IMR-90 (cell line): Measurements from ENCODE around the gene ZC3H8. TPM values are rescaled to one million over a fixed set of nuclear protein-coding genes. Genes with fewer than 3 reads are reported as not detected.

Source experiments
- ATAC-seq: fragments of 200-7000 bp; cut with Tn5 transposase; 2 replicates; pipeline ENCODE4 v1.9.1; 2020; ENCODE audit warnings: low read depth, mild to moderate bottlenecking, moderate library complexity
- BruUV-seq: library from RNA; stranded (reverse); fragments of 400-500 nt; replicated peaks from 2 replicates; lab custom pipeline; 2021; lab: Mats Ljungman, UMichigan
- CTCF ChIA-PET: fragments of 300-600 bp; formaldehyde crosslinking; extraction: SDS; loops from one replicate; lab custom pipeline; 2021; ENCODE audit warnings: antibody characterized with exemption; lab: Yijun Ruan, JAX
- POLR2A ChIA-PET: fragments of 300-600 bp; sonication (Branson Sonifier 250); formaldehyde crosslinking; loops from one replicate; lab custom pipeline; 2022; ENCODE audit warnings: antibody characterized with exemption; ENCODE audit not compliant: unreplicated experiment; lab: Charles Lee
- DNase-seq: peaks from one replicate; pipeline ENCODE4 v3.0.0; 2013
- H2AFZ ChIP-seq: replicated peaks from 2 replicates; pipeline ENCODE3; 2013; ENCODE audit warnings: low read length, mild to moderate bottlenecking; ENCODE audit not compliant: poor library complexity
- H2AK5ac ChIP-seq: 2 replicates; pipeline ENCODE4 v1.6.1; 2013; ENCODE audit warnings: low read depth, low read length, inconsistent platforms
- H2AK9ac ChIP-seq: replicated peaks from 2 replicates; pipeline ENCODE3; 2013; ENCODE audit warnings: mild to moderate bottlenecking, low read depth, low read length, moderate library complexity; ENCODE audit not compliant: poor library complexity
- H2BK120ac ChIP-seq: 2 replicates; pipeline ENCODE4 v1.6.1; 2013; ENCODE audit warnings: low read depth, low read length, inconsistent platforms
- H2BK15ac ChIP-seq: 3 replicates; pipeline ENCODE4 v1.6.1; 2013; ENCODE audit warnings: low read depth, low read length, inconsistent platforms
- H2BK20ac ChIP-seq: 2 replicates; pipeline ENCODE4 v1.6.1; 2013; ENCODE audit warnings: low read depth, mild to moderate bottlenecking, inconsistent platforms, low read length, moderate library complexity
- H2BK5ac ChIP-seq: 2 replicates; pipeline ENCODE4 v1.6.1; 2013; ENCODE audit warnings: mild to moderate bottlenecking, low read depth, low read length, inconsistent platforms; ENCODE audit not compliant: poor library complexity, severe bottlenecking
- H3K14ac ChIP-seq: replicated peaks from 2 replicates; pipeline ENCODE4 v1.6.1; 2013; ENCODE audit warnings: low read depth, low read length, inconsistent platforms
- H3K18ac ChIP-seq: 2 replicates; pipeline ENCODE4 v1.6.1; 2013; ENCODE audit warnings: low read depth, low read length, control low read depth
- H3K23ac ChIP-seq: 2 replicates; pipeline ENCODE4 v1.6.1; 2013; ENCODE audit warnings: low read depth, low read length, inconsistent platforms
- H3K27ac ChIP-seq: 2 replicates; pipeline ENCODE4 v1.5.1; 2013; ENCODE audit warnings: mild to moderate bottlenecking, control low read depth, low read length; ENCODE audit not compliant: insufficient read depth
- H3K27me3 ChIP-seq: 2 replicates; pipeline ENCODE4 v1.6.1; 2013; ENCODE audit warnings: low read length; ENCODE audit not compliant: control insufficient read depth, insufficient read depth
- H3K36me3 ChIP-seq: 2 replicates; pipeline ENCODE4 v1.6.1; 2013; ENCODE audit warnings: low read length, mixed read lengths; ENCODE audit not compliant: control insufficient read depth, insufficient read depth
- H3K4ac ChIP-seq: 2 replicates; pipeline ENCODE4 v1.6.1; 2013; ENCODE audit warnings: low read depth, low read length, inconsistent platforms
- H3K4me1 ChIP-seq: 2 replicates; pipeline ENCODE4 v1.6.1; 2013; ENCODE audit warnings: low read length, mixed read lengths; ENCODE audit not compliant: control insufficient read depth, insufficient read depth
- H3K4me2 ChIP-seq: 2 replicates; pipeline ENCODE4 v1.6.1; 2013; ENCODE audit warnings: low read depth, mild to moderate bottlenecking, control low read depth, low read length, moderate library complexity
- H3K4me3 ChIP-seq: 2 replicates; pipeline ENCODE4 v1.5.1; 2013; ENCODE audit warnings: low read depth, mild to moderate bottlenecking, control low read depth, low read length, moderate library complexity; ENCODE audit not compliant: insufficient read depth
- H3K56ac ChIP-seq: 2 replicates; pipeline ENCODE4 v1.6.1; 2013; ENCODE audit warnings: low read length, inconsistent platforms; ENCODE audit not compliant: insufficient read depth; ENCODE audit errors: extremely low read depth
- H3K79me1 ChIP-seq, 2 experiments: 2 replicates each; pipeline ENCODE4 v1.6.1; 2013; ENCODE audit warnings: low read length in 2 of 2, inconsistent platforms in 1 of 2, low read depth in 1 of 2
- H3K9ac ChIP-seq: 2 replicates; pipeline ENCODE4 v1.6.1; 2013; ENCODE audit warnings: low read depth, low read length, control low read depth
- H3K9me1 ChIP-seq: 2 replicates; pipeline ENCODE4 v1.6.1; 2013; ENCODE audit warnings: low read length, inconsistent platforms; ENCODE audit not compliant: insufficient read depth
- H3K9me3 ChIP-seq: 2 replicates; pipeline ENCODE4 v1.6.1; 2013; ENCODE audit warnings: low read length; ENCODE audit not compliant: control insufficient read depth, insufficient read depth
- H4K20me1 ChIP-seq: 2 replicates; pipeline ENCODE4 v1.6.1; 2013; ENCODE audit warnings: low read length, inconsistent platforms; ENCODE audit not compliant: insufficient read depth
- H4K5ac ChIP-seq: 2 replicates; pipeline ENCODE4 v1.6.1; 2013; ENCODE audit warnings: mild to moderate bottlenecking, low read depth, low read length, control low read depth
- H4K8ac ChIP-seq, 2 experiments: 2 replicates each; pipeline ENCODE4 v1.6.1; 2013; ENCODE audit warnings: low read depth in 2 of 2, low read length in 2 of 2, control low read depth in 1 of 2, inconsistent platforms in 1 of 2
- H4K91ac ChIP-seq: 2 replicates; pipeline ENCODE4 v1.6.1; 2013; ENCODE audit warnings: low read depth, low read length, inconsistent platforms; ENCODE audit not compliant: insufficient read depth
- BHLHE40 ChIP-seq: fragments of 150-350 bp; IDR thresholded peaks from 2 replicates; pipeline ENCODE4 v1.6.1; 2016; ENCODE audit warnings: mild to moderate bottlenecking, low read depth, low read length
- CEBPB ChIP-seq: IDR thresholded peaks from 2 replicates; pipeline ENCODE4 v1.6.1; 2012; ENCODE audit warnings: low read depth, low read length, improper control_type of control experiment
- CHD1 ChIP-seq: IDR thresholded peaks from 2 replicates; pipeline ENCODE4 v1.6.1; 2012; ENCODE audit warnings: low read depth, low read length, improper control_type of control experiment
- CTCF ChIP-seq: conservative IDR thresholded peaks from 2 replicates; pipeline ENCODE4 v1.5.1; 2012; ENCODE audit warnings: mild to moderate bottlenecking, low read depth, low read length, improper control_type of control experiment
- ELK1 ChIP-seq: fragments of 150-350 bp; IDR thresholded peaks from 2 replicates; pipeline ENCODE4 v1.6.1; 2016; ENCODE audit warnings: low read depth, mild to moderate bottlenecking, low read length, moderate library complexity, borderline replicate concordance
- FOS ChIP-seq: fragments of 150-350 bp; IDR thresholded peaks from 2 replicates; pipeline ENCODE4 v1.6.1; 2016; ENCODE audit warnings: low read depth, low read length
- MAFK ChIP-seq: IDR thresholded peaks from 2 replicates; pipeline ENCODE4 v1.6.1; 2012; ENCODE audit warnings: low read depth, low read length, improper control_type of control experiment
- MAZ ChIP-seq: IDR thresholded peaks from 2 replicates; pipeline ENCODE4 v1.6.1; 2012; ENCODE audit warnings: low read depth, mild to moderate bottlenecking, low read length, improper control_type of control experiment, moderate library complexity, borderline replicate concordance
- MXI1 ChIP-seq: IDR thresholded peaks from 2 replicates; pipeline ENCODE4 v1.6.1; 2012; ENCODE audit warnings: low read depth, mild to moderate bottlenecking, low read length, moderate library complexity, borderline replicate concordance
- NFE2L2 ChIP-seq: fragments of 150-350 bp; IDR thresholded peaks from 2 replicates; pipeline ENCODE4 v1.6.1; 2016; ENCODE audit warnings: low read depth, mild to moderate bottlenecking, low read length
- POLR2A ChIP-seq: IDR thresholded peaks from 2 replicates; pipeline ENCODE4 v1.6.1; 2012; ENCODE audit warnings: mild to moderate bottlenecking, low read depth, low read length
- RAD21 ChIP-seq: IDR thresholded peaks from 2 replicates; pipeline ENCODE4 v1.6.1; 2012; ENCODE audit warnings: low read length, improper control_type of control experiment
- RCOR1 ChIP-seq: IDR thresholded peaks from 2 replicates; pipeline ENCODE4 v1.6.1; 2012; ENCODE audit warnings: mild to moderate bottlenecking, low read length, improper control_type of control experiment; ENCODE audit not compliant: insufficient replicate concordance
- RFX5 ChIP-seq: IDR thresholded peaks from 2 replicates; pipeline ENCODE4 v1.8.0; 2012; ENCODE audit warnings: low read depth, mild to moderate bottlenecking, low read length, moderate library complexity
- SMC3 ChIP-seq: fragments of 150-350 bp; IDR thresholded peaks from 2 replicates; pipeline ENCODE4 v1.6.1; 2016; ENCODE audit warnings: low read depth, mild to moderate bottlenecking, antibody characterized with exemption, low read length, moderate library complexity
- USF2 ChIP-seq: fragments of 150-350 bp; IDR thresholded peaks from 2 replicates; pipeline ENCODE4 v1.6.1; 2017; ENCODE audit warnings: mild to moderate bottlenecking, antibody characterized with exemption, low read length, low read depth
- WGBS, 2 experiments: methylation state at CpG; one replicate each; pipeline versions ENCODE4 v1.1.5 to v1.1.7; 2013; ENCODE audit warnings: missing lambda C conversion rate in 2 of 2; ENCODE audit not compliant: insufficient read length in 1 of 2; ENCODE audit errors: extremely low coverage in 2 of 2; 5-methylcytosine and 5-hydroxymethylcytosine counted together
- dilution Hi-C: fragments of 300-500 bp; cut with HindIII; formaldehyde crosslinking; loops from one replicate; pipeline ENCODE4 v1.14.3; 2018; ENCODE audit warnings: low sequenced_read_pairs; ENCODE audit not compliant: unreplicated experiment
- in situ Hi-C: fragments of 300-500 bp; cut with MboI; formaldehyde crosslinking; loops from 3 replicates; pipeline ENCODE4 v1.14.3; 2019; ENCODE audit warnings: low sequenced_read_pairs, inconsistent platforms, mixed read lengths
- intact Hi-C: fragments of 100-400 bp; cut with micrococcal nuclease; formaldehyde crosslinking; loops from 2 replicates; pipeline ENCODE4 v1.10.0; 2022
- polyA plus RNA-seq, 3 experiments: library from polyadenylated mRNA; depleted of rRNA; stranded (reverse); fragments of >200 nt; gene quantifications; 2 replicates each; pipeline ENCODE4 v1.2.3, GENCODE V29; 2012; ENCODE audit warnings: low replicate concordance in 1 of 3
- total RNA-seq: library from RNA; depleted of rRNA; stranded (reverse); fragments of >200 nt; gene quantifications from 2 replicates; pipeline ENCODE4 v1.2.3, GENCODE V29; 2012

ZC3H8 gene
- total and polyA plus RNA-seq, 2 of the 4 experiments (the other 2 are of a cell fraction), result 0.18 to 1.6 TPM

GRCh38 chr2:112251271-112251670 lies 3.6 kb downstream of the ZC3H8 start:
- no peak overlapping the region for H2BK15ac ChIP-seq
- H2BK120ac ChIP-seq, result no peak overlapping the region
- H4K5ac ChIP-seq, result no peak overlapping the region
- no peak overlapping the region for H2AK9ac ChIP-seq
- H3K18ac ChIP-seq, result no peak overlapping the region
- H3K14ac ChIP-seq, result no peak overlapping the region
- no peak overlapping the region for H3K27ac ChIP-seq
- no peak for ATAC-seq
- H4K91ac ChIP-seq, result no peak overlapping the region
- WGBS, 2 experiments, result no CpG with 5 or more reads among the region's 3 CpGs
- dilution Hi-C loops, result no loop called here
- no peaks in the 10 kb centered on the region for H3K27me3 ChIP-seq
- no peak overlapping the region for H3K23ac ChIP-seq
- H3K9ac ChIP-seq, result no peak overlapping the region
- no peak overlapping the region for H4K8ac ChIP-seq
- peak; percentile 33 for DNase-seq
- H3K79me1 ChIP-seq, result peaks cover 0 to 9% of the 10 kb centered on the region in 2 experiments; a peak in 2 of 4 replicates
- H3K56ac ChIP-seq, result no peak overlapping the region
- peaks cover 3% of the 10 kb centered on the region; the same call in 1 of the 2 replicates for H3K36me3 ChIP-seq
- TF ChIP-seq RFX5 (no peak), MAZ (no peak), SMC3 (no peak), POLR2A (no peak), USF2 (no peak), BHLHE40 (no peak), CHD1 (no peak), CTCF (no peak), ELK1 (no peak), RCOR1 (no peak), NFE2L2 (no peak), MXI1 (no peak), MAFK (no peak), RAD21 (no peak), CEBPB (no peak), FOS (no peak)
- no peak overlapping the region for H2AK5ac ChIP-seq
- H2BK5ac ChIP-seq, result no peak overlapping the region
- no peak overlapping the region for H3K4me3 ChIP-seq
- ChIA-PET CTCF (no interaction called here), POLR2A (no interaction called here)
- in situ Hi-C loops, result loop anchor here (25.0 kb wide), 1 partner anchor 186 kb away; the partner anchor contains the start of gene RGPD8
- intact Hi-C loops, result no loop called here
- H2BK20ac ChIP-seq, result no peak overlapping the region
- BruUV-seq, result no TSS peak
- H2AFZ ChIP-seq, result no peak overlapping the region
- no peak overlapping the region for H3K4me2 ChIP-seq
- H4K20me1 ChIP-seq, result no peaks in the 10 kb centered on the region
- H3K4me1 ChIP-seq, result no peaks in the 10 kb centered on the region
- H3K9me3 ChIP-seq, result no peaks in the 10 kb centered on the region
- H3K9me1 ChIP-seq, result no peaks in the 10 kb centered on the region
- H3K4ac ChIP-seq, result no peak overlapping the region
